ENCODE results near the gene FCRLB. TPM values are rescaled to one million over a fixed set of nuclear protein-coding genes. Genes with fewer than 3 reads are reported as not detected.

Gene FCRLB
- polyA plus RNA-seq, 1 experiment, result 2.6 TPM

GRCh38 chr1:161726473-161727255 is 5.3 kb downstream of the FCRLB start:
- POLR2A ChIA-PET, result no interaction called here

GRCh38 chr1:161727256-161727924 is 6.0 kb downstream of the FCRLB start:
- TF ChIP-seq, protein P1, sequence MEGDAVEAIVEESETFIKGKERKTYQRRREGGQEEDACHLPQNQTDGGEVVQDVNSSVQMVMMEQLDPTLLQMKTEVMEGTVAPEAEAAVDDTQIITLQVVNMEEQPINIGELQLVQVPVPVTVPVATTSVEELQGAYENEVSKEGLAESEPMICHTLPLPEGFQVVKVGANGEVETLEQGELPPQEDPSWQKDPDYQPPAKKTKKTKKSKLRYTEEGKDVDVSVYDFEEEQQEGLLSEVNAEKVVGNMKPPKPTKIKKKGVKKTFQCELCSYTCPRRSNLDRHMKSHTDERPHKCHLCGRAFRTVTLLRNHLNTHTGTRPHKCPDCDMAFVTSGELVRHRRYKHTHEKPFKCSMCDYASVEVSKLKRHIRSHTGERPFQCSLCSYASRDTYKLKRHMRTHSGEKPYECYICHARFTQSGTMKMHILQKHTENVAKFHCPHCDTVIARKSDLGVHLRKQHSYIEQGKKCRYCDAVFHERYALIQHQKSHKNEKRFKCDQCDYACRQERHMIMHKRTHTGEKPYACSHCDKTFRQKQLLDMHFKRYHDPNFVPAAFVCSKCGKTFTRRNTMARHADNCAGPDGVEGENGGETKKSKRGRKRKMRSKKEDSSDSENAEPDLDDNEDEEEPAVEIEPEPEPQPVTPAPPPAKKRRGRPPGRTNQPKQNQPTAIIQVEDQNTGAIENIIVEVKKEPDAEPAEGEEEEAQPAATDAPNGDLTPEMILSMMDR (IDR thresholded peaks at IDR 0.05; ENCODE audit: insufficient read depth, low read depth, low read length), result no peak
- ChIA-PET POLR2A (no interaction called here), CTCF (interaction anchor here (2.3 to 3.1 kb wide), 3 partner anchors 10 to 19 kb away, joined by 12 to 21 read pairs (median 16); partner anchors contain the start of gene FCRLA)
- Histone ChIP-seq H3K27me3 (ENCODE audit: control insufficient read depth, insufficient read depth, low read length) (no peaks in the 10 kb centered on the region), H3K4me3 (ENCODE audit: low read depth, low read length) (peak overlapping the region; percentile 80), H3K36me3 (ENCODE audit: control insufficient read depth, insufficient read depth, low read length) (no peaks in the 10 kb centered on the region)
- DNase-seq (ENCODE audit: low read depth), result peak; percentile 74

More at GRCh38 chr1:161726473-161727255, 5.3 kb downstream of the FCRLB start:
- no peak for DNase-seq (ENCODE audit: low read depth)
- H3K4me3 ChIP-seq (ENCODE audit: low read depth, low read length), result peak overlapping the region; percentile 80
- no peaks in the 10 kb centered on the region for H3K27me3 ChIP-seq (ENCODE audit: control insufficient read depth, insufficient read depth, low read length)
- H3K36me3 ChIP-seq (ENCODE audit: control insufficient read depth, insufficient read depth, low read length), result no peaks in the 10 kb centered on the region
- CTCF ChIA-PET, result interaction anchor here (0.6 to 3.1 kb wide), 6 partner anchors 11 to 42 kb away, joined by 3 to 21 read pairs (median 10); partner anchors contain the start of gene FCRLA
- TF ChIP-seq, protein P1 (IDR thresholded peaks at IDR 0.05; ENCODE audit: insufficient read depth, low read depth, low read length), result no peak

GRCh38 chr1:161728376-161729226 is 7.3 kb downstream of the FCRLB start:
- DNase-seq (ENCODE audit: low read depth), result no peak
- no peak overlapping the region for H3K4me3 ChIP-seq (ENCODE audit: low read depth, low read length)
- H3K36me3 ChIP-seq (ENCODE audit: control insufficient read depth, insufficient read depth, low read length), result no peaks in the 10 kb centered on the region
- ChIA-PET POLR2A (no interaction called here), CTCF (no interaction called here)
- TF ChIP-seq, protein P1 (IDR thresholded peaks at IDR 0.05; ENCODE audit: insufficient read depth, low read depth, low read length), result no peak
- H3K27me3 ChIP-seq (ENCODE audit: control insufficient read depth, insufficient read depth, low read length), result no peaks in the 10 kb centered on the region

DNA sequence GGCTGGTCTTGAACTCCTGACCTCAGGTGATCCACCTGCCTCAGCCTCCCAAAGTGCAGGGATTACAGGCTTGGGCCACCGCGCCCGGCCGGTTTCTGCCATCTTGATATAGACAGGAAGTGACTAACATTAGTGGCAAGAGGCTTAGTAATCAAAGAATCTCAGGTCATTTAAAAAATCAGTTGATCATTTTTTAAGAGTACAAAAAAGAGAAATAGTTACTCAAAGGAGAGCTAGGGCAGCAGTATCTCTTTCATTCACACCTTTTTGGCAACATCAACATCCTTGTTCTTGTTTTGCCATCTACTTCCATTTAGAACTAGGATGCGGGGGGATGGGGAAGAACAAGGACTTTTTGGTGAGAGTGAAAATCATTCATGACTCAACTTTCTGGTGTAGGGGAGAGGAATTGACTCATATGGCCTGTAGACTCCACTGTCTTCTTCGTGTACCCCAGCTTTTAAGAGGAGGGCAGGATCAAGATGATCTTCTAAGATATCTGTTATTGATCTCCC is 8.8 kb downstream of the FCRLB start:
- DNase-seq (ENCODE audit: low read depth), result no peak
- CTCF ChIA-PET, result interaction anchor here (1.5 kb wide), 1 partner anchor 10 kb away, joined by 3 read pairs; no protein-coding TSS in a partner anchor
- Histone ChIP-seq H3K4me3 (ENCODE audit: low read depth, low read length) (no peak overlapping the region), H3K36me3 (ENCODE audit: control insufficient read depth, insufficient read depth, low read length) (no peaks in the 10 kb centered on the region), H3K27me3 (ENCODE audit: control insufficient read depth, insufficient read depth, low read length) (no peaks in the 10 kb centered on the region)
- TF ChIP-seq, protein P1 (IDR thresholded peaks at IDR 0.05; ENCODE audit: insufficient read depth, low read depth, low read length), result no peak
- POLR2A ChIA-PET, result no interaction called here

Data from BJ (cell line).